Testis (tissue), 2 donors: Measurements from ENCODE around the gene KRTAP10-5.

Experiments
- POLR2A ChIP-seq: fragments of 450-650 bp; IDR thresholded peaks from one replicate; pipeline ENCODE4 v1.6.1; 2017; ENCODE audit warnings: antibody characterized with exemption, mild to moderate bottlenecking, moderate library complexity
- TF ChIP-seq, protein P1 (sequence below), 3 experiments: fragments of 450-650 bp in 2 of 3; fragments of 200-600 bp in 1 of 3; sonication (generic) in 1 of 3; IDR thresholded peaks; one replicate each; pipeline ENCODE4 v1.5.1; 2016 to 2019; ENCODE audit warnings: antibody characterized with exemption in 3 of 3, mild to moderate bottlenecking in 2 of 3, moderate library complexity in 1 of 3

DNA sequence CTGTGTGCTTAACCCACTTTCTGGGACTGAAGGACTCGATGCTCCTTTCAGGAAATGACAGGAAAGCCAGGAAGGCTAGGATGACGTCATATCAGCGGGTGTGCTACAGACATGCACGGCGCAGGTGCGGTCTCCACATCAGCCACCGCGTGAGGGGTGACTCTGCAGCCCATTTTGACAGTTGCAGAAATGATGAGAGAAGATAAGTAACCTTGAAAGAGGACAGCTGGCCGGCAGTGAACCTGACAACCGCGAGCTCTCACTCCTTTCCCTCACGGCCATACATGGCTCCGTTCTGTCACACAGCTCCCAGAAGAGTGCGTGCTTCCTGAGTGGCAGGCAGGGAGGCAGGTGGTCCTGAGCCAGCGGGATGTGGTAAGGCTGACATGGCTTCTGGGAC lies 1.7 kb upstream of the KRTAP10-5 start:
- TF ChIP-seq, protein P1, sequence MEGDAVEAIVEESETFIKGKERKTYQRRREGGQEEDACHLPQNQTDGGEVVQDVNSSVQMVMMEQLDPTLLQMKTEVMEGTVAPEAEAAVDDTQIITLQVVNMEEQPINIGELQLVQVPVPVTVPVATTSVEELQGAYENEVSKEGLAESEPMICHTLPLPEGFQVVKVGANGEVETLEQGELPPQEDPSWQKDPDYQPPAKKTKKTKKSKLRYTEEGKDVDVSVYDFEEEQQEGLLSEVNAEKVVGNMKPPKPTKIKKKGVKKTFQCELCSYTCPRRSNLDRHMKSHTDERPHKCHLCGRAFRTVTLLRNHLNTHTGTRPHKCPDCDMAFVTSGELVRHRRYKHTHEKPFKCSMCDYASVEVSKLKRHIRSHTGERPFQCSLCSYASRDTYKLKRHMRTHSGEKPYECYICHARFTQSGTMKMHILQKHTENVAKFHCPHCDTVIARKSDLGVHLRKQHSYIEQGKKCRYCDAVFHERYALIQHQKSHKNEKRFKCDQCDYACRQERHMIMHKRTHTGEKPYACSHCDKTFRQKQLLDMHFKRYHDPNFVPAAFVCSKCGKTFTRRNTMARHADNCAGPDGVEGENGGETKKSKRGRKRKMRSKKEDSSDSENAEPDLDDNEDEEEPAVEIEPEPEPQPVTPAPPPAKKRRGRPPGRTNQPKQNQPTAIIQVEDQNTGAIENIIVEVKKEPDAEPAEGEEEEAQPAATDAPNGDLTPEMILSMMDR (IDR thresholded peaks at IDR 0.05) = no peak
- no peak for TF ChIP-seq POLR2A
